HEK293 (cell line): ENCODE data around the gene ARPC5L.

Source experiments
- CTCF ChIA-PET: fragments of 350-600 bp; formaldehyde crosslinking; extraction: SDS; loops from one replicate; lab custom pipeline; 2021; ENCODE audit warnings: antibody characterized with exemption; lab: Yijun Ruan, JAX
- POLR2A ChIA-PET: fragments of 300-600 bp; formaldehyde crosslinking; extraction: SDS; loops from one replicate; lab custom pipeline; 2020; ENCODE audit warnings: antibody characterized with exemption, inconsistent platforms; lab: Yijun Ruan, JAX
- H3K27ac ChIP-seq: fragments of 200-500 bp; sonication (Bioruptor generic); 2 replicates; pipeline ENCODE4 v1.5.1; 2014; ENCODE audit warnings: low read depth, low read length, control low read depth, inconsistent platforms; ENCODE audit errors: extremely low read depth
- H3K36me3 ChIP-seq, 2 experiments: fragments of 200-500 bp in 1 of 2; sonication (Bioruptor generic) in 1 of 2; 1 replicate in 1 of 2; 2 replicates in 1 of 2; pipeline ENCODE4 v1.5.1; 2014 to 2017; ENCODE audit warnings: inconsistent platforms in 2 of 2, low read length in 2 of 2; ENCODE audit not compliant: control insufficient read depth in 2 of 2, insufficient read depth in 1 of 2
- H3K4me1 ChIP-seq: fragments of 200-500 bp; sonication (Bioruptor generic); 2 replicates; pipeline ENCODE4 v1.5.1; 2014; ENCODE audit warnings: mild to moderate bottlenecking, low read length, inconsistent platforms; ENCODE audit not compliant: control insufficient read depth, insufficient read depth
- H3K4me3 ChIP-seq: 2 replicates; pipeline ENCODE4 v1.5.1; 2011; ENCODE audit warnings: low read depth, mild to moderate bottlenecking, control low read depth, low read length, moderate library complexity
- H3K9me3 ChIP-seq: fragments of 200-500 bp; sonication (Bioruptor generic); 2 replicates; pipeline ENCODE4 v1.5.1; 2014; ENCODE audit warnings: low read depth, low read length, inconsistent platforms; ENCODE audit not compliant: control insufficient read depth, insufficient read depth
- CTCF ChIP-seq: fragments of 450-650 bp; formaldehyde crosslinking; IDR thresholded peaks from 2 replicates; pipeline ENCODE4 v1.5.1; 2016; ENCODE audit warnings: missing biosample characterization, missing genetic modification characterization
- ELK4 ChIP-seq: IDR thresholded peaks from 2 replicates; pipeline ENCODE4 v1.6.1; 2011; ENCODE audit warnings: mild to moderate bottlenecking, low read depth, low read length, borderline replicate concordance
- HOXD13 ChIP-seq: sonication (generic); formaldehyde crosslinking; IDR thresholded peaks from 2 replicates; pipeline ENCODE4 v1.8.0; 2022; ENCODE audit warnings: missing genetic modification reagents, borderline replicate concordance
- MEIS1 ChIP-seq: sonication (generic); formaldehyde crosslinking; IDR thresholded peaks from 2 replicates; pipeline ENCODE4 v1.8.1; 2022; ENCODE audit warnings: missing genetic modification reagents, mild to moderate bottlenecking, borderline replicate concordance
- ZBTB21 ChIP-seq: fragments of 450-650 bp; formaldehyde crosslinking; IDR thresholded peaks from 2 replicates; pipeline ENCODE4 v1.5.1; 2017; ENCODE audit warnings: missing biosample characterization, missing genetic modification characterization
- ZFHX2 ChIP-seq: fragments of 450-650 bp; formaldehyde crosslinking; conservative IDR thresholded peaks from 2 replicates; pipeline ENCODE4 v1.5.1; 2016; ENCODE audit warnings: missing biosample characterization, missing genetic modification characterization
- ZNF10 ChIP-seq: fragments of 450-650 bp; formaldehyde crosslinking; IDR thresholded peaks from 2 replicates; pipeline ENCODE4 v1.5.1; 2017; ENCODE audit warnings: missing biosample characterization, missing genetic modification characterization
- ZNF132 ChIP-seq: fragments of 450-650 bp; formaldehyde crosslinking; IDR thresholded peaks from 2 replicates; pipeline ENCODE4 v1.5.1; 2017; ENCODE audit warnings: missing biosample characterization, missing genetic modification characterization, borderline replicate concordance
- ZNF23 ChIP-seq: fragments of 450-650 bp; formaldehyde crosslinking; IDR thresholded peaks from 2 replicates; pipeline ENCODE4 v1.5.1; 2016; ENCODE audit warnings: missing biosample characterization, missing genetic modification characterization, borderline replicate concordance
- ZNF24 ChIP-seq: fragments of 450-650 bp; formaldehyde crosslinking; IDR thresholded peaks from 2 replicates; pipeline ENCODE4 v1.5.1; 2016; ENCODE audit warnings: missing biosample characterization, missing genetic modification characterization
- ZNF280D ChIP-seq: fragments of 450-650 bp; formaldehyde crosslinking; IDR thresholded peaks from 2 replicates; pipeline ENCODE4 v1.5.1; 2016; ENCODE audit warnings: missing biosample characterization, missing genetic modification characterization
- ZNF311 ChIP-seq: fragments of 450-650 bp; formaldehyde crosslinking; IDR thresholded peaks from 2 replicates; pipeline ENCODE4 v1.5.1; 2017; ENCODE audit warnings: missing biosample characterization, missing genetic modification characterization, borderline replicate concordance
- ZNF366 ChIP-seq: fragments of 450-650 bp; formaldehyde crosslinking; conservative IDR thresholded peaks from 2 replicates; pipeline ENCODE4 v1.5.1; 2016; ENCODE audit warnings: missing biosample characterization, missing genetic modification characterization
- ZNF37A ChIP-seq: fragments of 450-650 bp; IDR thresholded peaks from 2 replicates; pipeline ENCODE4 v1.5.1; 2018; ENCODE audit warnings: missing biosample characterization, missing genetic modification characterization
- ZNF510 ChIP-seq: fragments of 450-650 bp; formaldehyde crosslinking; IDR thresholded peaks from 2 replicates; pipeline ENCODE4 v1.5.1; 2018; ENCODE audit warnings: mild to moderate bottlenecking, missing genetic modification characterization, missing biosample characterization; ENCODE audit not compliant: insufficient replicate concordance
- ZNF645 ChIP-seq: fragments of 450-650 bp; formaldehyde crosslinking; IDR thresholded peaks from 2 replicates; pipeline ENCODE4; 2016; ENCODE audit warnings: missing biosample characterization, missing genetic modification characterization
- ZNF791 ChIP-seq: fragments of 450-650 bp; formaldehyde crosslinking; IDR thresholded peaks from 2 replicates; pipeline ENCODE4 v1.5.1; 2016; ENCODE audit warnings: missing biosample characterization, missing genetic modification characterization
- ZSCAN5A ChIP-seq: fragments of 450-650 bp; formaldehyde crosslinking; IDR thresholded peaks from 2 replicates; pipeline ENCODE4 v1.5.1; 2016; ENCODE audit warnings: missing biosample characterization, missing genetic modification characterization

The ARPC5L gene

GRCh38 chr9:124879226-124879625 lies 17.3 kb downstream of the ARPC5L start:
- TF ChIP-seq HOXD13 = no peak
- TF ChIP-seq ZNF24 (tag by site-specific recombination) = no peak
- no peak for TF ChIP-seq ZNF311 (tag by site-specific recombination)
- no peak for TF ChIP-seq ZNF366 (tag by site-specific recombination)
- no peak for TF ChIP-seq ZNF645
- no peak for TF ChIP-seq ZSCAN5A (tag by site-specific recombination)
- no peak for TF ChIP-seq ZBTB21 (tag by site-specific recombination)
- no peak for TF ChIP-seq ZNF132 (tag by site-specific recombination)
- TF ChIP-seq ZNF37A (tag by site-specific recombination) = no peak
- TF ChIP-seq MEIS1 (CRISPR knock-in tag) = no peak
- no peak for TF ChIP-seq ZNF791 (tag by site-specific recombination)
- TF ChIP-seq ZNF280D (tag by site-specific recombination) = no peak
- no peak for TF ChIP-seq ZFHX2 (tag by site-specific recombination)
- no peak for TF ChIP-seq CTCF (tag by site-specific recombination)
- H3K36me3 ChIP-seq = peaks cover 4 to 86% of the 10 kb centered on the region in 2 experiments; a peak in 2 of 3 replicates
- ChIA-PET CTCF (no interaction called here), POLR2A (interaction anchor here (1.2 to 2.3 kb wide), 3 partner anchors 17 to 265 kb away, joined by 5 read pairs; partner anchors contain the start of genes RPL35 and SCAI)
- H3K27ac ChIP-seq = no peak overlapping the region
- no peaks in the 10 kb centered on the region for H3K4me1 ChIP-seq
- no peaks in the 10 kb centered on the region for H3K9me3 ChIP-seq
- H3K4me3 ChIP-seq = no peak overlapping the region

GRCh38 chr9:124880501-124880900 lies 18.6 kb downstream of the ARPC5L start:
- Histone ChIP-seq H3K4me1 (no peaks in the 10 kb centered on the region), H3K27ac (no peak overlapping the region), H3K4me3 (no peak overlapping the region), H3K36me3 (peaks cover 0 to 79% of the 10 kb centered on the region in 2 experiments; a peak in 2 of 3 replicates), H3K9me3 (no peaks in the 10 kb centered on the region)
- TF ChIP-seq ZNF10 (tag by site-specific recombination) (no peak), ZNF510 (tag by site-specific recombination) (no peak), ELK4 (no peak), ZNF23 (no peak)
- CTCF ChIA-PET = interaction anchor here (0.6 to 1.1 kb wide), 3 partner anchors 14 to 103 kb away, joined by 3 to 4 read pairs (median 4); partner anchors contain the start of gene OLFML2A
- POLR2A ChIA-PET = interaction anchor here (0.5 kb wide), 1 partner anchor 29 kb away, joined by 4 read pairs; no protein-coding TSS in a partner anchor
